Ovary (tissue), 9 donors: ENCODE measurements around the gene PLXDC2. TPM values are rescaled to one million over a fixed set of nuclear protein-coding genes. Genes with fewer than 3 reads are reported as not detected.
A peak's percentile ranks its signal among the peaks of the same experiment; 100 is the strongest.

ENCODE experiments used
- DNase-seq, 5 donors: peaks; one replicate each; pipeline ENCODE4 v3.0.0-alpha.2; 2019 to 2020
- H3K27ac ChIP-seq, 2 donors: fragments of 200-600 bp; one replicate each; pipeline versions ENCODE4 v1.5.1 to v1.8.0; 2019 to 2022
- H3K27me3 ChIP-seq: fragments of 200-600 bp; one replicate; pipeline ENCODE4 v1.8.0; 2022
- H3K36me3 ChIP-seq: fragments of 200-600 bp; sonication (generic); one replicate; pipeline ENCODE4 v1.5.1; 2019
- H3K4me1 ChIP-seq: one replicate; pipeline ENCODE4 v1.8.1; 2013; ENCODE audit warnings: mild to moderate bottlenecking, moderate library complexity; ENCODE audit not compliant: insufficient read depth
- H3K4me3 ChIP-seq: fragments of 200-600 bp; sonication (generic); one replicate; pipeline ENCODE4 v1.5.1; 2017
- H3K9me3 ChIP-seq, 2 donors: fragments of 200-600 bp in 1 of 2; sonication (generic) in 1 of 2; one replicate each; pipeline versions ENCODE4 v1.5.1 to v1.8.1; 2013 to 2019; ENCODE audit warnings: mild to moderate bottlenecking in 1 of 2, moderate library complexity in 1 of 2
- CTCF ChIP-seq, 3 donors: fragments of 450-650 bp in 2 of 3; fragments of 200-600 bp in 1 of 3; IDR thresholded peaks; one replicate each; pipeline versions ENCODE4 v1.5.1 to v1.8.0; 2016 to 2022; ENCODE audit warnings: antibody characterized with exemption in 3 of 3, mild to moderate bottlenecking in 1 of 3
- EP300 ChIP-seq: sonication (generic); formaldehyde crosslinking; IDR thresholded peaks from one replicate; pipeline ENCODE4 v1.6.1; 2017; ENCODE audit warnings: antibody characterized with exemption
- POLR2A ChIP-seq: fragments of 450-650 bp; IDR thresholded peaks from one replicate; pipeline ENCODE4 v1.6.1; 2017; ENCODE audit warnings: antibody characterized with exemption, mild to moderate bottlenecking, moderate library complexity
- WGBS, 3 donors: extraction: QIAGEN DNeasy Blood & Tissue Kit in 1 of 3; methylation state at CpG; one replicate each; pipeline versions ENCODE4 v1.1.5 to v1.1.7; 2013 to 2017; 5-methylcytosine and 5-hydroxymethylcytosine counted together
- intact Hi-C, 4 donors: fragments of 100-400 bp; cut with DNase I; formaldehyde crosslinking; loops; one replicate each; pipeline versions ENCODE4 v1.11.0 to v1.15.1; 2022 to 2023
- polyA plus RNA-seq, 2 donors: library from polyadenylated mRNA; stranded (reverse); fragments of 200-250 nt in 1 of 2; fragments of 350-450 nt in 1 of 2; fragmentation: Illumina TruSeq in 1 of 2; extraction: RNeasy Lipid Tissue Mini Kit (QIAGEN cat#74804) in 1 of 2; gene quantifications; one replicate each; pipeline ENCODE4 v1.2.3, GENCODE V29; 2013 to 2014
- total RNA-seq, 7 donors: library from RNA; depleted of rRNA in 2 of 7; stranded (reverse); fragments of >200 nt in 2 of 7; fragmentation: NEBNext Ultra II Directional in 3 of 7; extraction: Animal tissue kit (Norgen Biotek cat#: 25700) in 3 of 7; gene quantifications; one replicate each; pipeline versions ENCODE4 v1.1.0 to v1.2.4, GENCODE V29; 2016 to 2023
- donor health status: DM: no; HTN: no; CAD: no; lungs with moderate emphysema.
- donor health status: DM: no; HTN: no; CAD: no.
- donor health status: Bipolar disorder and iron deficiency.
- donor health status: DM: yes; HTN: yes; CAD: no.
- donor health status: DM: no; HTN: no; CAD: no.
- donor health status: DM: yes; HTN: yes; CAD: no.

The PLXDC2 gene
- total and polyA plus RNA-seq, 9 donors: 13.6 to 76.0 (median 38.0) TPM

DNA sequence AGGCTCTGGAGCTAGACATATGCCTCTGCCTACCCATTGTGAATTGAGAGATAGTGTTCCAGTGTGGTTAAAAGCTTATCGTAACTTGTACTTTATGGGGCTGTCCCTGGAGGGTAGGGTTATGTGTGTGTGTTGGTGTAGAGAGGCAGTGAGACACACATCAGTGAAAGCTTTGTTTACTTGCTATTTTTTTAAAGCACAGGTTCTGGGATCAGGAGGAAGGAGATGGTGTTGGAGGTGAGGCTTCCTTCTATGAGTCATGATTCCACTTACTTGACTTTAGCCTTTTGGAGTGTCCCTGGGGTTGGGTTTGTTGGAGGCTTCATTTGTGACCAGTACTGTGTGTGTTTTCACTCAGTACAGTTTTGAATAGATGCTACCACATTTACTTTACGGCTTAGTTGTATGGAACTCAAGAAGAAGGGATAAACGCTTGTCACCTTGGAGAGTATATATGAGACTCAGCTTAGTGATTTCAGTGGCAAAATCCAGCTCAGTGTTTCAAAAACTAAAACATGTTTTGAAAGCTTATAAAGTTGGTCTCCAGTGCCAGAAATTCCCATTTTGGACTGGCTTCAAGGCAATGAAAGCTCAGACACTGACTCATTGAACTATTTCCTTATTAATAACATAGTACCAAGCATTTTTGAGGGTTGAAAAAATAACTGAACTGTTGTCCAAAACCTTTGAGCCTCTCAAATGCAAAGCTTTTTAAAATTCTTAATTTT lies 106.2 kb downstream of the PLXDC2 start:
- TF ChIP-seq EP300: no peak
- no peak for TF ChIP-seq POLR2A
- no peak for TF ChIP-seq CTCF (IDR thresholded peaks at IDR 0.05)
- no peaks in the 10 kb centered on the region for H3K9me3 ChIP-seq
- no peaks in the 10 kb centered on the region for H3K36me3 ChIP-seq
- 16 to 26% (median 24%) methylated on average over 3 of the region's 3 CpGs for WGBS, 3 donors
- H3K4me1 ChIP-seq: peaks cover 18% of the 10 kb centered on the region
- peak in 2 of 5 donors; percentile 45 to 74 for DNase-seq
- intact Hi-C loops: no loop called here
- H3K4me3 ChIP-seq: no peak overlapping the region
- H3K27me3 ChIP-seq: no peaks in the 10 kb centered on the region
- H3K27ac ChIP-seq: peak overlapping the region in 1 of 2 donors; percentile 58

DNA sequence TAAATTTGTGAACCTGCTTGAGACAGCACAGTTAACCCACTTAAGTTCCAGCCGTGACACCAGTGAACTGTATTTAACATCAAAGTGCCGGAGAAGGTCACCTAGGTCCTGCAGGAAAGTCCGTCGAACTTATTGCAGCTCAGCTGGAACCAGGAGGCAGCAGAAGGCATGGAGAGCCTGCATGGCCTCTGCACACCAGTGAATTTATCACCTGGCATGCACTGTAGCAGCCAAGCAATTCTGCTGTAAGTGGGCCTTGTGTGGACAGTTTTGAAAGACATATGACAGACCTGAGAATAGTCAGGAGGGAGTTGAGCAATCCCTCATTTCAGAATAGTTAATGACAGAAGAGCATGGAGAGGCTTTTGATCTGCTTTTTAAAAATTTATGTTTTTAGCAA lies 108.8 kb downstream of the PLXDC2 start:
- no peaks in the 10 kb centered on the region for H3K9me3 ChIP-seq
- H3K27ac ChIP-seq: no peak overlapping the region
- H3K27me3 ChIP-seq: no peaks in the 10 kb centered on the region
- intact Hi-C loops: no loop called here
- TF ChIP-seq POLR2A (no peak), EP300 (no peak), CTCF (IDR thresholded peaks at IDR 0.05) (no peak)
- peaks cover 15% of the 10 kb centered on the region for H3K4me1 ChIP-seq
- H3K4me3 ChIP-seq: no peak overlapping the region
- DNase-seq: no peak
- no peaks in the 10 kb centered on the region for H3K36me3 ChIP-seq
- WGBS, 3 donors: 81 to 95% (median 95%) methylated on average over 4 of the region's 4 CpGs

GRCh38 chr10:19928936-19929335 lies 112.7 kb downstream of the PLXDC2 start:
- Histone ChIP-seq H3K27me3 (no peaks in the 10 kb centered on the region), H3K36me3 (no peaks in the 10 kb centered on the region), H3K4me1 (peaks cover 4% of the 10 kb centered on the region), H3K9me3 (no peaks in the 10 kb centered on the region), H3K4me3 (no peak overlapping the region), H3K27ac (no peak overlapping the region)
- TF ChIP-seq POLR2A (no peak), CTCF (IDR thresholded peaks at IDR 0.05) (no peak), EP300 (no peak)
- WGBS, 3 donors: 78 to 83% (median 80%) methylated on average over 7 of the region's 7 CpGs
- DNase-seq: no peak
- intact Hi-C loops: no loop called here

GRCh38 chr10:19929506-19930140 lies 113.4 kb downstream of the PLXDC2 start:
- no peak for DNase-seq
- no peak overlapping the region for H3K4me3 ChIP-seq
- WGBS, 3 donors: 6 to 13% (median 12%) methylated on average over 3 of the region's 3 CpGs
- H3K9me3 ChIP-seq: no peaks in the 10 kb centered on the region
- TF ChIP-seq POLR2A (no peak), EP300 (no peak), CTCF (IDR thresholded peaks at IDR 0.05) (no peak)
- H3K27ac ChIP-seq: no peak overlapping the region
- no peaks in the 10 kb centered on the region for H3K36me3 ChIP-seq
- intact Hi-C loops: no loop called here
- H3K27me3 ChIP-seq: no peaks in the 10 kb centered on the region
- H3K4me1 ChIP-seq: peaks cover 4% of the 10 kb centered on the region
